Tongue (tissue), 2 donors: ENCODE data around the gene CTSW. TPM values are rescaled to one million over a fixed set of nuclear protein-coding genes. Genes with fewer than 3 reads are reported as not detected.
"Not testable (repeated sequence)": the region's sequence is repeated elsewhere in the genome, so short reads cannot be mapped to it uniquely, and the experiment has no call there.

Source experiments
- DNase-seq: peaks from one replicate; pipeline ENCODE4 v3.0.0-alpha.2; 2015
- total RNA-seq: library from RNA; depleted of rRNA; stranded (reverse); fragments of >200 nt; gene quantifications from one replicate; pipeline ENCODE4 v1.2.3, GENCODE V29; 2014

The CTSW gene, protein sequence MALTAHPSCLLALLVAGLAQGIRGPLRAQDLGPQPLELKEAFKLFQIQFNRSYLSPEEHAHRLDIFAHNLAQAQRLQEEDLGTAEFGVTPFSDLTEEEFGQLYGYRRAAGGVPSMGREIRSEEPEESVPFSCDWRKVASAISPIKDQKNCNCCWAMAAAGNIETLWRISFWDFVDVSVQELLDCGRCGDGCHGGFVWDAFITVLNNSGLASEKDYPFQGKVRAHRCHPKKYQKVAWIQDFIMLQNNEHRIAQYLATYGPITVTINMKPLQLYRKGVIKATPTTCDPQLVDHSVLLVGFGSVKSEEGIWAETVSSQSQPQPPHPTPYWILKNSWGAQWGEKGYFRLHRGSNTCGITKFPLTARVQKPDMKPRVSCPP
- 0.82 TPM for total RNA-seq

DNA sequence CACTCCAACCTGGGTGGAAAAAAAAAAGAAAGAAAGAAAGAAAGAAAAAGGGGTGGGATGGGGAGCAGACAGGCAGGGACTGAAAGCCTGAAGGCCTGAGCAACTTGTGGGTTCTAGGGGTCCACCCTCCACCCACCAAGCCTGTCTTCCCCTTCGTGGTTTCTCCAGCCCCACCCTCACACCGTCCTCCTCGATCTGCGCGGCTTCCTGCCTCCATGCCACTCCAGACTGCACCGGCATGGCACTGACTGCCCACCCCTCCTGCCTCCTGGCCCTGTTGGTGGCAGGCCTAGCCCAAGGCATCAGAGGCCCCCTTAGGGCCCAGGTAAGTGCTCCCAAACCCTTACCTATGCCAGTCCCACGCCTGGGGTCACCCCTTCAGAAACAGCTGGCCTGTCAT lies at the start of gene CTSW:
CTSW (plus strand) TSS at position 221 of the 400 bp plus-strand sequence; CDS start at position 239, 18 bp downstream.
- DNase-seq, result no peak

DNA sequence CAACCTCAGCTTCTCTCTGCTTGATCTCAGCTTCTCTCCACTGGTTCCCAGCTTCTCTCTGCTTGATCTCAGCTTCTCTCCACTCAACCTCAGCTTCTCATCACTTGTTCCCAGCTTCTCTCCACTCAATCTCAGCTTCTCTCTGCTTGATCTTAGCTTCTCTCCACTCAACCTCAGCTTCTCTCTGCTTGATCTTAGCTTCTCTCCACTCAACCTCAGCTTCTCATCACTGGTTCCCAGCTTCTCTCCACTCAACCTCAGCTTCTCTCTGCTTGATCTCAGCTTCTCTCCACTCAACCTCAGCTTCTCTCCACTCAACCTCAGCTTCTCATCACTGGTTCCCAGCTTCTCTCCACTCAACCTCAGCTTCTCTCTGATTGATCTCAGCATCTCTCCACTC lies 47.4 kb upstream of the CTSW start:
- DNase-seq, result not testable (repeated sequence)

DNA sequence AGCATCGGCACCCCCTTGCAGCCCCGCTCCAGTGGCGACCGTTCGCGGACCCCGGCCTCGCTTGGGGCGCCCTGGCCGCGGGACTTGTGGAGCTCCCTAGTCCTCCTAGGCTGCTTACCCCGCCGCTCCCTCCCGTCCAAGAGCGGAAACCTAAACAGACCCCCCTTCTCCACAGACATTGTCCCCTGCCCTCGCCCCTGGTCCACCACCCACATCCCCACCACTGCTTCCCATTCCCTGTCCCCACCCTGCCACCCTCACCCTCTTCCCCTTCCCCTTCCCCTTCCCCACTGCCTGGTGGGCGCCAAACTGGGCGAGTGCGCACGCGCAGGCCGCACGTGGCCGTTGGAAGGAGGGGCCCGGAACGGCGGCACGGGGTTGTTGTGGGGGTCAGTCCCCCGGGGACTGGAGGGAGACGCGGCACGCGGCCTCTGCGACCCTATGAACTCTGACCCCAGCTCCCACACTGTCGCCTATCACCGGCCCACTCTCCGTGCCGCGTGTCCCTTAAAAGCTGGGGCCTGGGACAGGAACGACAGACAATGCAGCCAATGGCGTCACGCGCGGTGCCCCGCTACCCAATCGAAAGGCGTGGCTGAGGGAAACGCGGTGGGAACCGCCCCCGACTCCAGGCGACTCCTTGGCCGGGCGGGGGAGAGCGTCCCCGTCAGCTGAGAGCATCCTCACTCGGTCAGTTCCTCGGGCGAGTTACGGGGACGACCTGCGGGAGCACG lies 46.2 kb upstream of the CTSW start, which contains the start of gene SNX32:
SNX32 (plus strand) TSS at position 667 of the 734 bp plus-strand sequence. CDS start 103 bp downstream, outside the sequence.
- peak; percentile 97 for DNase-seq

DNA sequence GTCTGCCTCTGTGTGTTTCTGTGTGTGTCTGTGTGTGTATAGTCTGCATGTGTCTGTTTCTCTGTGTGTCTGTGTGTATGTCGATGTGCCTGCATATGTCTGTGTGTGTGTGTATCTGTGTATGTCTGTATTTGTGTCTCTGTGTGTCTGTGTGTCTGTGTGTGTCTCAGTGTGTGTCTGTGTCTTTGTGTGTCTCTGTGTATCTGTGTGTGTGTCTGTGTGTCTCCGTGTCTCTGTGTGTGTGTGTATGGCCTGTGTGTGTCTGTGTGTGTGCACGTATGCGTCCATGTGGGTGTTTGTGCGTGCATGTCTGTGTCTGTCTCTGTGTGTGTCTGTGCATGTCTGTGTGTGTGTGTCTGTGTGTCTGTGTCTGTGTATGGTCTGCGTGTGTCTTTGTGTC lies 45.4 kb upstream of the CTSW start:
- DNase-seq, result no peak

DNA sequence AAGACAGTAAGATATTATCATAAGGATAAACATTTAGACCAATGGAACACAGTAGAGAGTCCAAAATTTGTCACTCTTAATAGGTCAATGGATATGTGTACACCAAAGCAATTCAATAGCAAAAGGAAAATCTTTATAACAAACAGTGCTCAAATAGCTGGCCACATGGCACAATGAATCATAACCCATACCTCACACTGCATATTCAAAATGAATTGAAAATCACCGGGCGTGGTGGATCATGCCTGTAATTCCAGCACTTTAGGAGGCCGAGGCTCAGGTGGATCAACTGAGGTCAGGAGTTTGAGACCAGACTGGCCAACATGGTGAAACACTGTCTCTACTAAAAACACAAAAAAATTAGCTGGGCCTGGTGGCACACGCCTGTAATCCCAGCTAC lies 37.5 kb upstream of the CTSW start:
- DNase-seq, result no peak

DNA sequence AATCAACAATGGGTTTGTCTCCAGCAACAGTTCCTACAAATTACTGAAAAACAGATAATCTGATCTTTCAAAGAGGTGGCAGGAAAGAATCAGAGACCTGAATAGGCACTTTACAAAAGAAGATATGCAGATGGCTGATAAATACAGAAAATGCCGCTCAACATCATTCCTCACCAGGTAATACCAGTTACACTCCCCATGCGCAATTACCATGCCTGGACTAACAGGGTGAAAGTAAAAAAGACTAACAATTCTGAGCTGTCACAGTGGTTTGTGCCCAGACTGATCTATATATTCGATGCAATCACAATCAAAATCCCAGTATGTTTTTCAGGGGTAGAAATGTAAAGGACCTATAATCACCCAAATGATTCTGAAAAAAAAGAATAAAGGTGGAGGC lies 35.8 kb upstream of the CTSW start:
- no peak for DNase-seq

DNA sequence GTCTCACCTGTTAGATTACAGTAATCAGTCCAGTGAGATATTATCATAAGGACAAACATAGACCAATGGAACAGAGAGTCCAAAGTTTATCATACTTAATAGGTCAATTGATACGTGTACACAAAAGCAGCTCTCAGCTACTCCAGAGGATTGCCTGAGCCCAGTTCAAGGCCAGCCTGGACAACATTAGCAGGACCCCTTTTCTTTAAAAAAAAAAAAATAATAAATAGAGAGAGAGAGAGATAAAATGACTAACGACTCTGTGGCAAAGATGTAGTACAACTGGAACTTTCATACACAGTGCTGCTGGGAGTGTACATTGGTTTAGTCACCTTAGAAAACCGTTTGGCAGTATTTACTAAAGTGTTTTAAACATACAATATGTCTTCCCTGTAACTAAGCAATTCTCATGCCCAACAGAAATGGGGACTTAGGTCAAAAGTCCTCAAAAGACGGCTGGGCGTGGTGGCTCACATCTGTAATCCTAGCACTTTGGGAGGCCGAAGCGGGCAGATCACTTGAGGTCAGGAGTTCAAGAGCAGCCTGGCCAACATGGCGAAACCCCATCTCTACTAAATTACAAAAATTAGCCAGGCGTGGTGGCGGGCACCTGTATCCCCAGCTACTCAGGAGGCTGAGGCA lies 35.3 kb upstream of the CTSW start:
- DNase-seq, result no peak

DNA sequence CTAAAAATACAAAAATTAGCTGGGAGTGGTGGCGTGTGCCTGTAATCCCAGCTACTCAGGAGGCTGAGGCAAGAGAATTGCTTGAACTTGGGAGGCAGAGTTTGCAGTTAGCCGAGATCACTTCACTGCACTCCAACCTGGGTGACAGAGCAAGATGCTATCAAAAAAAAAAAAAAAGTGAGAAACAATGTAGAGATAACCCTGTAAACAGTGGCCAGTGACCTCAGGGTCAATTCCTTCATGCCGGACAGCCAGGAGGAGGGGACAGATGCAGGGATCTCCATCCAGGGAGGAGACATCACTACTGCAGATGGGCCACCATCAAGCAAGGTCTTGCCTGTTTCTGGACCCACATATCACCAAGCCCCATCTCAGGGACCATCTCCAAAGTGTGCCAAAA lies 31.9 kb upstream of the CTSW start:
- no peak for DNase-seq

DNA sequence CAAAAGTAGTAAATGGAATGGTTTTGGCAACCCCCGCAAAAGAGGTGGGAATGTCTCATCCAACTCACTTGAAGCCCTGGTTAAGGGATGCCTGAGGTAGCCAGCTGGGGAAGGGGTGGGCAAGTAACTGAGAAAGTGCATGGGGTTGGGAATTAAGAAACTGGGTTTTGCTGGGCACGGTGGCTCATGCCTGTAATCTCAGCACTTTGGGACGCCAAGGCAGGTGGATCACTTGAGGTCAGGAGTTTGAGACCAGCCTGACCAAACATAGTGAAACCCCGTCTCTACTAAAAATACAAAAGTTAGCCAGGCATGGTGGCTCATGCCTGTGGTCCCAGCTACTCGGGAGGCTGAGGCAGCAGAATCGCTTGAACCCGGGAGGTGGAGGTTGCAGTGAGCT lies 30.9 kb upstream of the CTSW start:
- not testable (repeated sequence) for DNase-seq

DNA sequence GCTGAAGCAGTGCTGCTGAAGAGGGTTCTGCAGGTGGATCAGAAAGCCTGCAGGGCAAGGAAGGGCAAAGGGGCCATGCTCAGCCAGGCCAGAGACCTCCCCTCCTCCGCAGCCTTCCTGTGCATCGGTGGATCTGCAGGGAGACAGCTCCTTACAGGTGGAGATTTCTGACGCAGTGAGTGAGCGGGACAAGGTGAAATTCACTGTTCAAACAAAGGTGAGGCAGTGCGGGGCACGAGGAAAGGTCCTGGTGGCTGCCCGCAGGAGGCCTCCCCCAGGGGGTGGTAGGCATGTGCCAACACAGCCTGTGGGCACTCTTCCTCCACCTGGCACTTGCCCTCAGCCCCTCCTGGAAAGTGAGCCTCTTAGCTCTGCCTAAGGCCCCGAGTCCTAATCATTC lies 30.3 kb upstream of the CTSW start:
- DNase-seq, result no peak

DNA sequence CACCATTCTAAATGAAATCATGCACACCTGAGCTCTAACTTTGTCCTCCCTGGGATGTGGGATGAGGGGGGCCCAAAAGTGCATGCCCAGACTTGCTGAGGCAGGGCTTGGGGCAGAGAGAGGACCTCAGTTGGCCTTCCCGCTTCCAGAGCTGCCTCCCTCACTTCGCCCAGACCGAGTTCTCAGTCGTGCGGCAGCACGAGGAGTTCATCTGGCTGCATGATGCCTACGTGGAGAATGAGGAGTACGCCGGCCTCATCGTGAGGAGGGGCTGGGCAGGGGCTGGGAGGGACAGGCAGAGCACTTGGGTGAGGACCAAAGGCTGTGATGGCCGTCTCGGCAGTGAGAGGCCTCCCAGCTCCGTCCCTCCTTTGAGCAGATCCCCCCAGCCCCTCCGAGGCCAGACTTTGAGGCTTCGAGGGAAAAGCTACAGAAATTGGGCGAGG lies 29.8 kb upstream of the CTSW start:
- no peak for DNase-seq

DNA sequence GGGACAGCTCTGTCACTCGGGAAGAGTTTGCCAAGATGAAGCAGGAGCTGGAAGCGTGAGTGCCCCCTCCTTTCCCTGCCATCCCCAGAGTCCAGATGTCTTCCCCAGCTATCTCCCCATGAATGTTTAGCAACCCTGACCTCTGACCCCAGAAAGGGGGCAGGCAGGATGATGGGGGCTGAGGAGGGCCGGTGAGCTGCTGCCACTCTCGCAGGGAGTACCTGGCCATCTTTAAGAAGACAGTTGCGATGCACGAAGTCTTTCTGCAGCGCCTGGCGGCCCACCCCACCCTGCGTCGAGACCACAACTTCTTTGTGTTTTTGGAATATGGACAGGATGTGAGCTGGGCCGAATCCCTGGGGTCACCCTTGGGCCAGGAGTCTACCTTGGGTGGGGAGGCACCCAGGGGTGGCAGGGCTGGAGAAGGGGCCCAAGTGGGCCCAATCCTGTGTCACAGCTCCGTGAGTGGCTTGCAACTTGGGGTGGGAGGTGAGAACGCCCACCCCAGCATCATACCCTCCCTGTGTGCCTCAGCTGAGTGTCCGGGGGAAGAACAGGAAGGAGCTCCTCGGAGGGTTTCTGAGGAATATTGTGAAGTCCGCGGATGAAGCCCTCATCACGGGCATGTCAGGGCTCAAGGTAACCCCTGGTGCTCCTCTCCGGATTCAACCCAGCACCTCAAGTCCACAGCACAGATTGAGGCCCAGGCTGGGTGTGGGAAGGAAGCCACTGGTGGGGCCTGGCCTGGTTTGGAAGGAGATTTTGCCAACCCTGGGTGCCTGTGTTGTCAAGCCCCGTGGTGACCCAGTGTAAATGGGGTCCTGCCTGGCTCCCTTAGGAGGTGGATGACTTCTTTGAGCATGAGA lies 29.2 kb upstream of the CTSW start:
- no peak for DNase-seq

DNA sequence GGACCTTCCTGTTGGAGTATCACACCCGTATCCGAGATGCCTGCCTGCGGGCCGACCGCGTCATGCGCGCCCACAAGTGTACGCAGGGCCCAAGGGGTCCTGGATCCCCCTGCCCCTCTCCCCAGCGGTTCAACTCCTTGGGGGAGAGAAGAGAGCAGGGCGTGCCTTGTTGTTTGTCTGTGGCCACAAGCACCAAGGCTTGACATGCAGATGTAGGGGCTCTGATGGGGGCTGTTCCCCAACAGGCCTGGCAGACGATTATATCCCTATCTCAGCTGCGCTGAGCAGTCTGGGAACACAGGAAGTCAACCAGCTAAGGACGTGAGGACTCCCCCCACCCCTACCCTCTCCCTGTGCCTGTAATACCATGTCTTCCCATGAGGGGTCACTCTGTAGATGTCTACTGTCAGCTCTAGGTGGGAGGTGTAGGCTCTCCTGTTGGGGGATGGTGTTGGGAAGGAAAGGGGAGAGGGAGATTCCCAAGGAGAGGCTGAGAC lies 28.5 kb upstream of the CTSW start:
- DNase-seq, result peak; percentile 4

DNA sequence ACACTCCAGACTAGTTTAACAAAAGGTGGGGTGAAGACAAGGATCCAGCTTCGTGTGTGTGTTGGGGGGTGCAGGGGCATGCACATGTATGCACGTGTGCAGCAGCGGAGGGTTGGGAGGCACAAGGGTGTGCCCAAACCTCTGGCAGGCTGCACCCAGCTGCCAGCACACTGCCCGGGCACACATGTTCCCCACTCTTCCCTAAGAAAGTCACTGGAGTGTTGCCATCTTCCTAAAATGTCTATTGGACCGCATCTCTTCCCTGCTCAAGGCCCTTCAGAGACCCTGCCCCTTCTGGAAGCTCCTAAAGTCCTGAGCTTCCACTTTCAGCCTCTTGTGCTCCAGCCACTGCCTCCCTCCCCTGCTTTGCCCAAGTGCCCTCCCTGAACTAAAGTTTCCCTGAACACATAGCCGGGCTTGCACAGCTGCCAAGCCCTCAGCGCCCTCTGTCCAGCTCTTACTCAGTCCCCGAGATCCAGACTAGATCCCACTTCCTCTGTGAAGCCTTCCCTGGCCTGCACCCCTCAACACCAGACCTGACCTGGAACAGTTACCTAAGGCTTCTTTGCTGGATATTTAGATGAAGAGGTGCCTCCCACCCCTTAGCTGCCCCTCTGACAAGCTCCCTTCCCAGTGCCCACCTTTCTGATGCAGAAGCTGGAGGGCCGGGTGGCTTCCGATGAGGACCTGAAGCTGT lies 27.7 kb upstream of the CTSW start:
- peak; percentile 1 for DNase-seq

DNA sequence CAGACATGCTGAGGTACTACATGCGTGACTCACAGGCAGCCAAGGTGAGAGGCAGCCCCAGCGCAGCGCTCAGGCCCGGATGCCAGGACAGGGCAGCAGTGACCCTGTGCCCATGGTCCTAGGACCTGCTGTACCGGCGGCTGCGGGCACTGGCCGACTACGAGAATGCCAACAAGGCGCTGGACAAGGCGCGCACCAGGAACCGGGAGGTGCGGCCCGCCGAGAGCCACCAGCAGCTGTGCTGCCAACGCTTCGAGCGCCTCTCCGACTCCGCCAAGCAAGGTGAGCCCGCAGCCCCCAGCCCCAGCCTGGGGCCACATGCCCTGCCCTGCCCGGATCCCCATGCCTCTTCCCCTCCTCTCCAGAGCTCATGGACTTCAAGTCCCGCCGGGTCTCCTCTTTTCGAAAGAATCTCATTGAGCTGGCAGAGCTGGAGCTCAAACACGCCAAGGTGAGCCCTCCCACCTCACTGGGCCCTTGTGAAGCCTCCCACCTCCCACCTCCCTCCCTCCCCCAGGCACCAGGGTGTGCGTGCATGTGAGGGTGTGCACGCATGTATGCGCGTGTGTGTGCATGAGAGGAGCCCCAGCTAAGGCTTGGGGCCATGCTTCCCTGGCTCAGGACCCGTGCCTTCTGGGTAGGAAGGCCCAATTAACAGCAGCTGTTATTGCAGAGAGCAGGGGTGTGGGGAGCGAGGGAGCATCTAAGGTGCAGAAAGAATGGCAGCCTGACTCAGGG lies 27.0 kb upstream of the CTSW start:
- DNase-seq, result peak; percentile 2

DNA sequence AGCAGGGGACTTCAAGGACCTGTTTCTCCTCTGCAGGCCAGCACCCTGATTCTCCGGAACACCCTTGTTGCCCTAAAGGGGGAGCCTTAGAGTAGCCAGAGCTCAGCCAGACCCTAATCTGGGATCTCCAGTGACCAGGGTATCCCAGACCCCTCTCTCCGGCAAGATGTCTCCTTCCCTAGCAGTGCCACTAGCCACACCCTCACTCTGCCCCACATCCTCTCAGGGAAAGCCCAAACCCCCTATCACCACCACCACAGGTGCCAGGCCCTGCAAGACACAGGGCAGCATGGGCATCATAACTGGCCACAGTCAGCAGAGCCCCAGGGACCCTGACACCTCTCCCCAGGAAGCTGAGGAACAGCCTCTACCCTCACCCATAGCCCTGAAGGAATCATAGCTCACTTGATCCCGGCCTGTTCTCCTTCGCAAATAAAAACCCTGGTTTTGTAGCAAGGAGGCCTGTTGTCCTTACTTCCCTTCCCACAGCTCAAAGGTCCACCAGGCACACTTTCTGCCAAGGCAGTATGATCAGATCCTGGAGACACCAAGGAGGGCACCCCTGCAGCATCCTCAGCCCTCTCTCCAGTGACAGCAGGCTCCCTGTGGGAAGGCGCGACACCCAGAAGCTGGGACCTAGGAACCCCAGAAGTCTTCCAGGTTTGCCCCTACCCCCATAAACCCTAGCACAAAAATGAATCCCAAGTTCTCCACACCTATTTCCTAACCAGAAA lies 26.2 kb upstream of the CTSW start:
- peak; percentile 0 for DNase-seq

DNA sequence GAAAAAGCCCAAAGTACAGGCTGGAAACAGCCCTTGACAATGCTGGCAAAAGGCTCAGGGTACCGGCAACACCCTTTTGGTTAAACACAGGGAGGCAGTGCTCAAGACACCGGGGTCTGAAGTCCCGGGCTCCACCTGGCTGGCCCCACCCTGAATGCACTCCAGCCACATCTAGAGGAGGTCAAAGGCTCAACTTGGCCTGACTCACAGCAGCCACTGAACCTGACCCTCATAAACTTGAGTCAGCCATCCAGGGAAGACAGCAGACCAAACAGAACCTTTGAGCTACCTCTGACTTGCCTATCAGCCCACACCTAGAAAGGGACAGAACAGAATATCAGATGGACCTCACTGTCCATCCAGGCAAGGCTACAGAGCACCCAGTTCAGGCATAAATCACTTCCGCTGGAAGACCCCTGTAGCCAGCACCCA lies 25.5 kb upstream of the CTSW start:
- DNase-seq, result no peak

DNA sequence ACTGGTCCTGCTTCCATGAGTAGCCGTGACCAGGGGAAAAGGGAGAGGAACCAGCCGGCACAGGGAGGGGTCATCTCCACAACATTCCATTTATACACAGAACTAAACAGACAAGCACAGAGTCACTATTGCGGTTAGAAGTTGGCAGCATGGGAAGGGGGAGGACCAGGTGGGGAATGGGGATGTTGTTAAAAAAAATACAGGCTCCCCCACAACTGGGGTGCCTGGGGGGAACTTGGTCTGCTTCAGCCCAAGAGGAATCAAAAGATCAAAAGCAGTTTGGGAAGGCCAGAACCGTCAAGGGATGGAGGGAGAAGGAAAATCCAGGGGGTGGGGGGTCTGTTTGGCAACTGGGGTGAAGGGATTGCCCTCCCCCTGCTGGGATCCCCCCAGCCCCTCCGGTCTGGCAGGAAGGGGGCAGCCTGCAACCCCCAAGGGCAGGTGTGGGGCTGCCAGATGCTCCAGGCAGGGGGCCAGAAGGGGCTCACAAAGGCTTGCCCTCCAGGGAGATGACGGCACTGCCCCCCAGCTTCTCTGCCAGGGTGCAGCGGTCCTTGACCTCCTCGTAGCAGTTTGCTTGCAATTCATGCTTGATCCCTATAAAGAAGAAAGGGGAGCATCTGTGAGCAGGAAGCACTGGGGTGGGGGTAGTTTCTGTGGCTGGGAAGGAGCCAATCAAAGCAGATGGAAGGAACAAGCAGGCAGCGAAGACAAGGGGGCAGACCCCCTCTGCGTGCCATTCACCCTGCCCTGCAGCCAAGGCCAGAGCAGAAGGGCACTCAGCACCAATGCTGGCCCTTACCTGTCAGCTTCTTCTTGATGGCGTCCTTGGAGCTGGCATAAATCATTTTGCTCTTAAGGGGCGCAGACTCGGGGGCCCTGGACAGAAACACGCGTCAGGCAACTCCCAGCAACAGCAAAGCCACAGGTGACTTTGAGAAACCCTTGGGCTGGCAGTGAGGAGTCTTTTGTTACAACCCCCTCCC lies 24.5 kb upstream of the CTSW start:
- DNase-seq, result no peak
